DMS 273 treated with DMSO at 0.1 percent for 48 hours (cell line): ENCODE data around the gene UBE2Q1.

ENCODE experiments used
- DNase-seq: peaks from one replicate; lab custom pipeline; 2025; lab: John Stamatoyannopoulos, UW

UBE2Q1 gene

DNA sequence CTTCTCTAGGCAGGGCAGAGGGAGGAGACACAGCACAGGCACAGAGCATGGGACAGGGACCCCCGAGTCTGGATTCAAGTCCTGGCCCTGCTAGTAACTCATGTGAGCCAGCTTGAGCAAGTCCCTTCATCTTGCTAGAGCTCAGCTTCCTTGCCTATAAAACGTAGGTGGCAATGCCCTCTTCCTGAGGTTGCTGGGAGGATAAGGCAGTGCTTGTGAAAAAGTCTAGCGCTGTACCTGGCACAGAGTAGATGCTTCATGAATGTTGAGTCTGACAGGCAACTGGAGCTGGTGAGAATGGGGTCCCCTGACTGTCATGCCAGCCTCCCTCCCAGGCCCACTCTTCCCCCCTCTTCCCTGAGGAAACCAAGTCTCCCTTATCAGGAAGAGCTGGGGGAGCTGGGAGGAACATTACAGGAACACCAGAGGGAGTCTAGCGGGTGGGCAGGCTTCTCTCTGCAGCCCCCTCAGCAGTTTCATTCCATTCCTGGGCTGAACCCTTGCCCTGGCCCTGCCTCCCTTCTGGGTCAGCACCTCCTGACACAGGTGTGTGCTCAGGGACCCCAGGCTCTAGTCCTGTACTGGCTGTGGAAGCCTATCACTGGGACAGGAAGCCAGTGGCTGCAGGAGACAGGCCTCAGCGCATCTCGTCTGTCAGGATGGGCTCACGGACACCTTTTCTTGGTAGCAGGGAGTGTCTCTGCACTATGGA lies 19.0 kb upstream of the UBE2Q1 start:
- no peak for DNase-seq

DNA sequence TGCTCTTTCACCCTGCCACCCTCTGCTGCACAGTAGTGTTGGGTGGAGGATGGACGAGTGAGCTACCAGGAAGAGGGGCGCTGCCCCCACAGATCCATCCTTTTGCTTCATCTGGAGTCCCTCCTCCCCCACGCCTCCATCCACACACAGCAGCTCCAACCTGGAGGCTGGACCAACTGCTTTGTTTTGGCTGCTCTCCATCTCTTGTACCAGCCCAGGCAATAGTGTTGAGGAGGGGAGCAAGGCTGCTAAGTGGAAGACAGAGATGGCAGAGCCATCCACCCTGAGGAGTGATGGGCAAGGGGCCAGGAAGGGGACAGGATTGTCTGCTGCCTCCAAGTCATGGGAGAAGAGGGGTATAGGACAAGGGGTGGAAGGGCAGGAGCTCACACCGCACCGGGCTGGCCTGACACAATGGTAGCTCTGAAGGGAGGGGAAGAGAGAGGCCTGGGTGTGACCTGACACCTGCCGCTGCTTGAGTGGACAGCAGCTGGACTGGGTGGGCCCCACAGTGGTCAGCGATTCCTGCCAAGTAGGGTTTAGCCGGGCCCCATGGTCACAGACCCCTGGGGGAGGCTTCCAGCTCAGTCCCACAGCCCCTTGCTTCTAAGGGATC lies 17.6 kb upstream of the UBE2Q1 start:
- no peak for DNase-seq

DNA sequence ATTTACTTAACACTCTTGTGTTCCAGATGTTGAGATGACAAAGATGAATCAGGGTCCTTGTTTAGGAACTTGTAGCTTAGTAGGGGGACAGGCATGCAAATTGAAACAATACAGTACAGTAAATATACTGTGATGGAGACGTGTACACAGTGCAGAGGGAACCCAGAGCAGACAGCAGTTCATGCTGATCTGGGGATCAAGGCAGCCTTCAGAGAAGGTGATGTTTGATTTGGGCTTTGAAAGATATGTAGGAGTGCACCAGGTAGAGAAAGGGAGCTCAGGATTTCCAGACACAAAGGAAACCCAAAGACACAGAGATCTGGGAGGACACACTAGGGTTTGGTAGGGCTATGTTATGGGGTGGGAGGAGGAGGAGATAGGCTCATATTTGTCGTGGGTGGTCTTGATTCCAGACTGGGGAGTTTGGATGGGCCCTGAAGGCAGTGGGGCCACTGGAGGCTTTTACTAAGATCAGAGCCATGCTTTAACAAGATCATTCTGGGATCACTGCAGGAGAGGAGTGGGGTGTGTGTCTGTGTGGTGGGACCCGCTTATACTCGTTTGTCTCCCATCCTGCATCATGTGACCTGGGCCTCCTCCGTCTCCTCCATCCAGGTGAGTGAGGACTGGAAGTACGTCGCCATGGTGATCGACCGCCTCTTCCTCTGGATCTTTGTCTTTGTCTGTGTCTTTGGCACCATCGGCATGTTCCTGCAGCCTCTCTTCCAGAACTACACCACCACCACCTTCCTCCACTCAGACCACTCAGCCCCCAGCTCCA lies 16.9 kb upstream of the UBE2Q1 start:
- no peak for DNase-seq

DNA sequence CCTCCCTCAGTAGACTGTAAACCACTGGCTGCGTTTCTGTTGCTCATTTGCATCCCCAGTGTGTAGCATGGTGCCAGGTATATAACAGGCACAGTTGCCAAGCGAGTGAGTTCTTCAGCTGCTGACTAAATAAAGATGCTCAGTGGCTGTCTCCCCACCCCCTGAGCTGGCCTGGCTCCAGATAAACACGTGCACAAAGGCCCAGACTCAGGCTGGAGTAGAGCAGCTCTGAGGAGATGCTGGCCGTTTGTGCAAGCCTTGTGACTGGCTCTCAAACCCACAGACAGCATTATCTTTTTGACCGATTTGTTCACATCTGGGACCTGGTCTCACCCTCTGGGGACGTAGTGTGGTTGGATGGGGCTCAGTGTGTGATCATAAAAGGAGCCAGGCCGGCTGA lies 16.3 kb upstream of the UBE2Q1 start:
- DNase-seq = no peak

DNA sequence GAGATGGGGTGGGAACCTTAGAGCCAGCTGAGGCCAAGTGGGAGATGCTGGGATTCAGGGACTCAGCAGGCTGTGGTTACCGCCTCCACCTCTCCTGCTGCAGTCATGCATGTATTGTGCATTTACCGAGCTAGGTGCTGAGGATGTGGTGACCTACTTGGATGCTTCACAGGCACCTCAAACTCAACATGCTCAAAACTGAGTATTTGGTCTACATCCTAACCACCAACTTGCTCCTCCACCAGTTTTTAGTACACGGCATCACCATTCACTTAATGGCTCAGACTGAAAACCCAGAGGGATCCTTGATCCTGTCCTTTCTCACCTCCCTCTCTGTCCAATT lies 14.7 kb upstream of the UBE2Q1 start:
- DNase-seq = no peak

DNA sequence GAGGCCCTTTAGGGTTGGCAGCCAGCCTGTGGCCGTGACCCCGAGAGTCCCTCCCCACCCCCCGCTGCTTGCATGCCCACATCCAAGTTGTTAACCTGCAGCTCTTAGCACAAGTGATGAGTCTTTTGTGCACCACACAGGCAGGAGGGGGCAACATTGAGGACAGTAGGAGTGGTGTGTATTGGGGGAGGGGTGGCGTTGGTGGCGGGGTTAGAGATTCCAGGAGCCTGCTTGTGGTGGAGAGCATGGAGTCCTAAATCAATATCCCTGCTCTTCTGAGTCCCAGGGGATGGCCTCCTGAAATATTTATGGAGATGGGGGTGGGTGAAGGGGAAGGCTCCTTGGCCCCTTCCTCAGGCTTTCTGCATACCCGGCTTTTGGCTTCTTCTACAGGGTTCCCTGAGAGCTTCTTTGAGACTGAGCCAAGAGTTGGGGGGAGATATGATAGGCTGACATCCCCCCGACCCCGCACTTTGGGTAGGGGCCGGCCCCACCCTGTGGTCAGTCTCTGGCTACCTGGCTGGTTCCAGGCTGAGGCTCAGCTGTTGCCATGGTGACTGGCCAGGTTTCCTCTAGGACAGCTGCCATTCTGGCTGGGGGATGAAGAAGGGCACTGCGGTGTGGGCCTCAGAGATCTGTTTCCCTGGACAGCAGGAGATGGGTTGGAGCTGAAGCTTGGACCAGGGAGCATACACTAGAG lies 14.2 kb upstream of the UBE2Q1 start:
- DNase-seq = no peak

DNA sequence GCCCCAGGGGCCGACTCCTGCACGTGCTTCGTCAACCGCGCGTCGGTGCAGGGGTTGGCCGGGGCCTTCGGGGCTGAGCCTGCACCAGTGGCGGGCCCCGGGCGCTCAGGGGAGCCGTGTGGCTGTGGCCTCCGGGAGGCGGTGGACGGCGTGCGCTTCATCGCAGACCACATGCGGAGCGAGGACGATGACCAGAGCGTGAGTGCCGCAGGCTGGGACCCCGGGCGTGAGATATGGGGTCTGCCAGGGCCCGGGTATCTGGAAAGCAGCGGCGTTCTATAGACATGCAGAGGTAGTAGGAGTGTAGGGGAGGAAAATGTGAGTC lies 13.5 kb upstream of the UBE2Q1 start:
- no peak for DNase-seq

DNA sequence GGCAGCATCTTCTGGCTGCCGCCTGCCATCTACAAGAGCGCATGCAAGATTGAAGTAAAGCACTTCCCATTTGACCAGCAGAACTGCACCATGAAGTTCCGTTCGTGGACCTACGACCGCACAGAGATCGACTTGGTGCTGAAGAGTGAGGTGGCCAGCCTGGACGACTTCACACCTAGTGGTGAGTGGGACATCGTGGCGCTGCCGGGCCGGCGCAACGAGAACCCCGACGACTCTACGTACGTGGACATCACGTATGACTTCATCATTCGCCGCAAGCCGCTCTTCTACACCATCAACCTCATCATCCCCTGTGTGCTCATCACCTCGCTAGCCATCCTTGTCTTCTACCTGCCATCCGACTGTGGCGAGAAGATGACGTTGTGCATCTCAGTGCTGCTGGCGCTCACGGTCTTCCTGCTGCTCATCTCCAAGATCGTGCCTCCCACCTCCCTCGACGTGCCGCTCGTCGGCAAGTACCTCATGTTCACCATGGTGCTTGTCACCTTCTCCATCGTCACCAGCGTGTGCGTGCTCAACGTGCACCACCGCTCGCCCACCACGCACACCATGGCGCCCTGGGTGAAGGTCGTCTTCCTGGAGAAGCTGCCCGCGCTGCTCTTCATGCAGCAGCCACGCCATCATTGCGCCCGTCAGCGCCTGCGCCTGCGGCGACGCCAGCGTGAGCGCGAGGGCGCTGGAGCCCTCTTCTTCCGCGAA lies 12.9 kb upstream of the UBE2Q1 start:
- DNase-seq = no peak

DNA sequence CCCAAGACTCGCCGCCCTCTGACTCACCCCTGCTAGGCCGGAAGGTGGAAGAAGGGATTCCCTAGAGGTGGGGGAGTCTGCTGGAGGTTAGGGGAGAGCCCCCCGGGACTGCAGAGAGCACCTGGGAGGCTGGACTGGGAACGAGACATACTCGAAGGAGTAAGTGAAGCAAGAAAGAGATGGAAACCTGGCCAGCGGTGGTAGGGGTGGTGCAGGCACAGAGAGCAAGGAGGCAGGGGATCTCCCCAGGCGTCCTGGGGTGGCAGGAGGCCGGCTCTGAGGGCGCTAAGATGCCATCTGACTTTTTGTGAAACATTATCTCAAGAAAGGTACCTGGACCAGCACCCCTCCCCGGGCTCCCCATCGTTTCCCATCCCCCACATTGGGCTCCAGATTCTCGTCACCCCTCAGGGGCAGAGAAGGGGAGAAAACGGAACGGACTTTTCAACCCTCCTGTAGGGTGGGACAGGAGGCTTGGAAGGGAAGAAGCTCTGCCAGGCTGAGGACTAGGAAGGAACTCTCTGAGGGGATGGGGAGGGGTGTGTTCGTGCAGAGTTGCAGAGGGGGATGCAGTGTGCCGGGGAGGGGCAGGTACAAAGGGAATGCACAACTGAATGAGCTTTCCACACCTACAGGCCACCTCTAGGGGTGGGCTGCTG lies 9.8 kb upstream of the UBE2Q1 start:
- no peak for DNase-seq

DNA sequence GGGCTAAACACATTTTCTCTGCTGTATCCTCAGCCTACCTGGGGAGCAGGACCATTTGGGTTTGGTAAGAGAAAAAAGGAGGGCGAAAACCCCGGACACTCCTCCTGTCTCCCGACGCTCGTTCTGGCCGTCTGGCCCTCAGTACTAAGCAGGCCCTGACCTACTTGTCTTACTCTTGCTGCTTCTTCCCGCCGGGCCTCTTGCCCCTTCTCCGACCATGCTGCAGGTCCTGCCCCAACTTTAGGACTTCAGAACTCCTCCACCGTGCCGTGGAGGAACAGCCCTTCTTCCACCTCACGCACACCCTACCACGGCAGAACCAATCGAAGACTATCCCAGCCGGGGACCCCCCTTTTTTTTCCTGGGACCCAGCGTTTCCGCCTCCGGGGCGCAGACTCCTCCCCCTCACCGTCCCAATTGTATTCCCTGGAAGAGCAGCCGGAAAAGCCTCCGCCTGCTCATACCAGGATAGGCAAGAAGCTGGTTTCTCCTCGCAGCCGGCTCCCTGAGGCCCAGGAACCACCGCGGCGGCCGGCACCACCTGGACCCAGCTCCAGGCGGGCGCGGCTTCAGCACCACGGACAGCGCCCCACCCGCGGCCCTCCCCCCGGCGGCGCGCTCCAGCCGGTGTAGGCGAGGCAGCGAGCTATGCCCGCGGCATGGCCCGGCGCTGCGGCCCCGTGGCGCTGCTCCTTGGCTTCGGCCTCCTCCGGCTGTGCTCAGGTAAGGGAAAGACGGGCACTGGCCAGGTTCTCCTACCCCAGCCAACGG lies 9.1 kb upstream of the UBE2Q1 start, which contains the start of gene CHRNB2:
Gene CHRNB2, plus strand, starts transcription at position 393 of the 771 bp plus-strand sequence. Its CDS starts 267 bp downstream, at position 660.
- peak; percentile 35 for DNase-seq

DNA sequence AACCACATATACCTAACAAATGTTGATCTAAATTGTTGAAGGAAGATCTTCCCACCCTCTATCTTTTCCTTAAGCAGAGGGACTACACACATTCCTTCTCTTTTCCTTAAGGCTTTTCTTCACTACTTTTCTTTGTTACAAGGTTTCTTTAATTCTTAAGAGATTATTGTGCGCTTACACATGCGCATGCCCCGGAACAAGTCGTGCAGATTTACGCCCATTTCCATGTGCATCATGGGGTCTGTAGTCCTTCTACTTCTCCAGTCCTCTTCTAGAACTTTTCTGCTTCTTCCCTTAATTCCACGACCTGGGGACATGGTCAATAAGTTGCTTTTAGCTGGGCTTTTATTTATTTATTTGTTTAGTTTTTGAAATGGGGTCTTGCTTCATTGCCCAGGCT lies 7.4 kb upstream of the UBE2Q1 start:
- DNase-seq = no peak

DNA sequence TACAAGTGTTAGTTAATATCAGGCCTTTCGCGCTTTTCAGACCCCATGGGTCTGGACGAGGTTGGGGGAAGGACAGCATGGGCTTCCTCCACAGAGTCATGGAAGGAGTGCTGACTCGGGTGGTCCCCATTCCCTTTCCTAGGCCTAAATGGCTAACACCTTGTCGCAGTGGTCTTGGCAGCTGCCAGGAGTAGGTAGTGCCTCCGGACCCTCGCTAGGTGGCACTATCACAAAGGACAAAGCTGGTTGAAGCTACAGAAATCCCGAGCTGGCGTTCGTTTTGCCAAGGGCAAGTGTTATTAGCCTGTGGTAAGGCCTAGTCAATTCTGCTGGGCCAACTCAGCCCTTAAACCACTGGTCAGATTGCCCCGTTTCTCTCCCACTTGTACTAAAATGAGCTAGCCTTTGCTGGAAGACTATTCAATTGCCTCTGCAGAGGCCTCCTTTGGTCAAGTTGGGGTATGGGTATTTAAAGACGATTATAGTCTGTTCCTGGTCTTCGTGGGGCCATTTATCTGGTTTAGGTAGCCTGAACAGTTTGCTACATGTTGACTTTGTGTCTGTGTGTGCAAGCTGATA lies 1.1 kb upstream of the UBE2Q1 start:
- DNase-seq = peak; percentile 88

DNA sequence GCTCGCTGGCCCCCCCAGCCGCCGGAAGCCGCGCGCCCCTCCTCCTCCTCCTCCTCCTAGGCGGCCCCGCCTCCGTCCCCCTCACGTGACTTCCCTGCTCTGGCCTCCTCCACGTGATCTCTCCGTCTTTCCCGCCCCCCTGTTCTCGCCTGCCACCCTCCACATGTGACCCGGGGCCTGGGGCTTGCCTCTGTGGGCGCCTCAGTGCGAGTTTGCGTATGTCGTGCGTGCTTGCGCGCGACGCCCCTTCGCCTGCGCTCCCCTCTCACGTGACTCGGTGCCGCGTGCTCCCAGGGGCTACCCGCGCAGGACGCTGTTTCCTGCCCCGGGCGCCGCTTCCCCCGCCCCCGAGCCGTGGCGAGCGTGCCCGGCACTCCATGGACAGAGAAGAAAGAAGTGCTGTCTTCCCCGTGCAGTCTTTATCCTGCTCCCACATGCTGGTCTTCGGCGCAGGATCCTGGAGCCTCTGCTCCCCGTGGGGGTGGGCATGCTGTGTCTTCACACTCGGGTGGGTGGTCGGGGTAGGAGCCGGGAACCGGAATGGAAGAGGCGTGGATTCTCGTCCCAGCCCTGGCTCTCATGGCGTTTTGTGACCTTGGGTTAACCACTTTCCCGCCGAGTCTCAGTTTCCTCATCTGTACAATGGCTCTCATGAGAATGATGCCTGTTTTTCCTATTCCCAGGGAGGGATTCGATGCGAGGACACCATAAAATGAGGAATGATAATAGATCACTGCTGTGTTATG lies 431 bp upstream of the UBE2Q1 start:
- DNase-seq = peak; percentile 98

DNA sequence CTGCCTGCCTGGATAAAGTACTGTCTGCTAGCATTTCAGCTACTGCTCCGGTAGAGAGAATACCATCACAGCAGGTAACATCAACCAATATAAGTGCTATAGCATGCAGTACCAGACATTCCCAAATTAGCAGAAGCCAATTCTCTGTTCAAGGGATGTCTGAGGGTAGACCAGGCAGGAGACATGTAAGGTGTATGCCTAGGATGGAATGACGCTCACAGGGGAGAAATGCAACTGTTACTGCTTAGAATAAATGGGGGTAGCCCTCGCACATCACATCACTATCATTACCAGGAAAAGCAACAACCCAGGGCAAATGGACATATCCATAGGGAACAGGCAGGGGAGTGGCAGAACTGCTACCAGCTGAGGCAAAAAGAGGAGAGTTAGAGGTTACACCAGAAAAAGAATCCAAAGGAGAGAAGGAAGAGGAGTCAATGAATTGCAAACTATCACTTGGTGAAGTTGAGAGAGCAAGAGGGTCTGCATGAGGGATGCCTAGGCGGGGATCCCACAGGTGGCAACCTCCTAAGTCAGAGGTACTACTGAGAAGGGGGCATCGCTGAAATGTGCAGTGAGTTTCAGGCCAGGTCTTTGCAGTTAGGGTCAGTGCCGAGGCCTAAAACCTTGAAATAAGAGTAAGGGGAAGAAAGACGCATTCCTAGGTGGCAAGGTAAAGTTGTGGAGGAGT lies 1.1 kb downstream of the UBE2Q1 start:
- DNase-seq = no peak

DNA sequence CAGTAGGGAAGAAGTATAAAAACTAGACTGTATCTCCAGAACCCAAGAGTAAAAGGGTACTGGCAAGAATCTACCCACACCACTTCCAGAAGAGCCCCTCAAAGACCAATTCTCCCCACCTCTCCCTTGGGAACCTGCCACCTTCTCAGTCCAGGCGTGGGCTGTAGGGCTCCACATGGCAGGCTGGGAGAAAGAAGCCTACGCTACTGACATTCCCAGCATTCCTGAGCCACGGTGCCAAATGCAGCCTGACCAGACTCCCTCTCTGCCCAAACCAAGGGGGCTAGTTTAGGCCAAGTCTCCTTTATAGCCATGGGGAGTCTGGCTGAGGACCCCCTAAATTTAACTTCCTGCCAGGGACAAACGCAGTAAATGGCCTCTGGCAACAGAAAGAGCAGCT lies 2.0 kb downstream of the UBE2Q1 start:
- no peak for DNase-seq

DNA sequence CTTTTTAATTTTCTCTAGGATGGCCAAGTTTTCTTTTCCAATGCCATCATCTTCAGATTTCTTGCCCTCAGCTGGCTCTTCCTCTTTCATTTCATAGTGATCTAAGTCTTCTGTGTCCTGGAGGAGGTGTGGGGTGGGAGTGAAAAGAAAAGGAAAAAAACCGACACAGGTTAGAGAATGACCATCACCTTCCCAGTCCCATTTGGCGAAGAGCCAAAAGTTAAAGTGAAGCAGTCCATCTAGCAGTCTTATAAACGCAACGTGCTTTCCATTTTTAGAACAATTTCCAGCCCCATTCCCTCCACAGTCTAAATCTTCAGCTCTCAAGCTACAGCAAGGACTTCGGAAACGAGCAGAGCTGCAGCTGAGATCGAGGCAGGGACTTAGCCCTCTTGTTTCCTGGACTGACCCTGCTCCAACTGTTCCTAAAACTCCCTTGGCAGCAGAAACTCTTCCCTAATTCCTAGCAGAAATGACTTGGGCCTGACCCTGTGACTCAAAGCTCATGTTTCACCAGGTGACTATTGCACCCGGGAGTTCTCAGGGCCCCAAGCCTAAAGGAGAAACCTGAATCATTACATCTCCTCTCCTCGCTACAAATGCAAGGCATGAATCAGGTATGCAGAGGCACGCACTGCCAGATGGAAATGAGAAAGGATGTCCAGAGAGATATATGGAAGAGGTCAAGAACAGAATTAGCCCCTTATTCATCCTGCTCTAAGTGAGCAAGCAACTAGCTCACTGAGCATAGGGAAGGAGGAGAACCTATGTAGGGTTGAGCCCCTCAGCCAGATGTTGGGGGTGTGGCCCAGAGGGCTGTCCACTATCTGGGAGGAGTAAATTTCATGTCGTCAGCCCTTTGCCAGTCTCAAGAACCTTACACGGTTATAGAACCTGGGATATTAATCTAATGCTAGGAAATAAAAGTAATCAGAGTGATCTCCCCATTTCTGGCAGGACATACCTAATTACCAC lies 5.1 kb downstream of the UBE2Q1 start:
- no peak for DNase-seq

DNA sequence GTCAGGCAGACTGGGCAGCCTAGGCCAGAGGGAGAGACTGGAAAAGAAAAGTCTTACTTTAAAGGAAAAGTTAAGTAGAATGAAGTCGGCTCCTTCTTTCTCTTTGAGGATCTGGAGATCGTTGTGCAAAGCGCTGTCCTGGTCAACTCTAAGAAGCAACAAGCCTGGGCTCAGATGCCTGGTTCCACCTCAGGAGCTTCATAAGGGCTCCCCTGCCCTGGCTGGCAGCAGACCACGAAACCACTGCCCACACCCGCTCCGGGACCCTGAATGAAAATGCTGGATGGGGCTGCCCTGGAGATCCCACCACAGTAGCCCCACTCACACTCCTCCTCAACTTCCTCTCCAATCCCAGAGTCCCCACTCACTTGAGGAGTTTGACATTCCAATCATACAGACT lies 6.4 kb downstream of the UBE2Q1 start:
- DNase-seq = no peak

DNA sequence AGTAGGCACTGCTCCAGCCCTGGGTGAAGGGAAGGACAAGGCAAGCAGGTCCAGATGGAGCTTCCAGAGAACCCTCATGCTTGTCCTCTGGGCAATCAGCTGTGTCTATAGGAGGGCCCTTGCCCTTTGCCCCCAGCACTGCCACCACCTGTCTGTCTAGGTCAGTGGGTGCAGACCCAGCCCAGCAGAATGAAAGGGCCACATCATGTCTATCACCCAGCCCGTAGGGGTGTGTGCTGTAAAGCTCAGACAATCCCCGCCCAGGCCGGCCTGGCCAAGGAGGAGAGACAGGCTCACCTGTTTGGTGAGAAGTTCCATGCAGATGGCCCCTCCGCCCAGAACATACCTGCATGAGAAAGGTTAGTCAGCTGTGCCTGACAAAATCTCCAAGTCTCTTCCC lies 7.0 kb downstream of the UBE2Q1 start:
- DNase-seq = no peak
